Caco-2 (cell line): ENCODE data around the gene ADIPOR2. TPM values are rescaled to one million over a fixed set of nuclear protein-coding genes. Genes with fewer than 3 reads are reported as not detected.

Experiments
- BruUV-seq: library from RNA; stranded (reverse); fragments of 400-500 nt; replicated peaks from 2 replicates; lab custom pipeline; 2021; lab: Mats Ljungman, UMichigan
- CTCF ChIA-PET: fragments of 300-600 bp; sonication (Branson Sonifier 250); formaldehyde crosslinking; loops from one replicate; lab custom pipeline; 2022; ENCODE audit warnings: antibody characterized with exemption; lab: Charles Lee
- POLR2A ChIA-PET: fragments of 300-600 bp; sonication (Branson Sonifier 250); formaldehyde crosslinking; loops from one replicate; lab custom pipeline; 2022; ENCODE audit warnings: antibody characterized with exemption; lab: Charles Lee
- DNase-seq, 2 experiments: peaks; one replicate each; pipeline versions ENCODE4 v3.0.0 to v3.0.0-alpha.2; 2020 to 2022
- H3K27me3 ChIP-seq: replicated peaks from 2 replicates; pipeline ENCODE4 v1.6.0; 2011; ENCODE audit warnings: low read length; ENCODE audit not compliant: control insufficient read depth, insufficient read depth
- H3K36me3 ChIP-seq: 2 replicates; pipeline ENCODE4 v1.5.1; 2011; ENCODE audit warnings: low read length; ENCODE audit not compliant: control insufficient read depth, insufficient read depth
- H3K4me1 ChIP-seq: fragments of 250-450 bp; sonication (Bioruptor Pico); 2 replicates; pipeline ENCODE4 v1.5.1; 2020; ENCODE audit warnings: mild to moderate bottlenecking
- H3K4me3 ChIP-seq: 2 replicates; pipeline ENCODE4 v1.5.1; 2011; ENCODE audit warnings: low read depth, mild to moderate bottlenecking, control low read depth, low read length
- H3K9me3 ChIP-seq: fragments of 250-450 bp; sonication (Bioruptor Pico); 2 replicates; pipeline ENCODE4 v1.5.1; 2020; ENCODE audit warnings: mild to moderate bottlenecking, moderate library complexity
- H3K27ac Mint-ChIP-seq: one replicate; pipeline ENCODE4 v1.8.0; 2022; ENCODE audit warnings: mixed read lengths; ENCODE audit not compliant: unreplicated experiment
- H3K27me3 Mint-ChIP-seq: one replicate; pipeline ENCODE4 v1.8.0; 2022; ENCODE audit warnings: mixed read lengths; ENCODE audit not compliant: insufficient read depth, unreplicated experiment
- H3K36me3 Mint-ChIP-seq: one replicate; pipeline ENCODE4 v1.8.0; 2022; ENCODE audit warnings: mild to moderate bottlenecking, mixed read lengths; ENCODE audit not compliant: insufficient read depth, unreplicated experiment
- H3K4me1 Mint-ChIP-seq: one replicate; pipeline ENCODE4 v1.8.0; 2022; ENCODE audit warnings: low read depth, mixed read lengths; ENCODE audit not compliant: unreplicated experiment
- H3K4me3 Mint-ChIP-seq: one replicate; pipeline ENCODE4 v1.8.0; 2022; ENCODE audit warnings: mild to moderate bottlenecking, moderate library complexity, mixed read lengths; ENCODE audit not compliant: unreplicated experiment
- H3K9me3 Mint-ChIP-seq: one replicate; pipeline ENCODE4 v1.8.0; 2022; ENCODE audit warnings: mixed read lengths; ENCODE audit not compliant: unreplicated experiment
- CTCF ChIP-seq, 2 experiments: fragments of 200-600 bp in 1 of 2; IDR thresholded peaks; 1 replicate in 1 of 2; 2 replicates in 1 of 2; pipeline versions ENCODE4 v1.5.1 to v1.8.0; 2011 to 2022; ENCODE audit warnings: antibody characterized with exemption in 1 of 2, control low read depth in 1 of 2, inconsistent platforms in 1 of 2, low read depth in 1 of 2, low read length in 1 of 2, mild to moderate bottlenecking in 1 of 2, moderate library complexity in 1 of 2; ENCODE audit not compliant: insufficient read depth in 1 of 2, severe bottlenecking in 1 of 2, unreplicated experiment in 1 of 2
- intact Hi-C: fragments of 100-400 bp; cut with micrococcal nuclease; formaldehyde crosslinking; loops from one replicate; pipeline ENCODE4 v1.10.0; 2022; ENCODE audit not compliant: unreplicated experiment
- total RNA-seq: library from RNA; stranded (reverse); gene quantifications from 2 replicates; pipeline ENCODE4 v1.2.3, GENCODE V29; 2022

Gene ADIPOR2
- total RNA-seq, 1 experiment from 2014 or later: 119 TPM

DNA sequence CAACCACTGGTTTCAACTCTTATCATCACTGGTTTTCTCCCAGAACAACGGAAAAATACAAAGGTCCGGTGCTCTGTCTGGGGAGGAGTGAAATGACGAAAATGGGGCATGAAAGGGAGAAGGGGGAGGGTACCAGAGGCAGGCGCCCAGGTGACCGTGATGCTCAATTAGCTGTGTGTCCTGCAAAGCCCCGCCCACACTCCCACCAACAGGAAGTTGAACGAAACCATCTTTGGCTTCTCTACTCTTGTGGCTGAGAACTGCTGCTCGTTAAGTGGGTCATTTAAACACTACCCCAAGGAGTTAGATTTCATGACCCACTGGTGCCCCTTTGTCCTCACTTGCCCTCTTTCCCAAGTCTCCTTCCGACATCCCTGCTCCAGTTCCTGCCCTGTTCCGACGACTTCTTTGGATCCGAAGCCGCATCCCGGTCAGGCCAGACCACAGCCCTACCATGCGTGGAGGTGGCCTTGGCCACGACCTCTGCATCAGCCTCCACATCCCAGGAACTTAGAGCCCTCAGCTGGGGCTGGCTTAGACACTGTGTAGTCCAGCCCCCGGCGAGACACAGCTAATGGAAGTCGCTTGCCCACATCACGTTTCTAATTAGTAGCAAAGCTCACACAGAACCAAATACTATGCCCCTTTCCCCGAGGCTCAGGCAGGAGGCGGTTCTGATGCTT lies 118.1 kb downstream of the ADIPOR2 start:
- BruUV-seq: no TSS peak
- no peak overlapping the region for H3K4me3 Mint-ChIP-seq
- no peaks in the 10 kb centered on the region for H3K36me3 ChIP-seq
- no peak overlapping the region for H3K27ac Mint-ChIP-seq
- H3K36me3 Mint-ChIP-seq: no peaks in the 10 kb centered on the region
- no peaks in the 10 kb centered on the region for H3K27me3 ChIP-seq
- no peaks in the 10 kb centered on the region for H3K9me3 Mint-ChIP-seq
- ChIA-PET POLR2A (no interaction called here), CTCF (interaction anchor here (1.7 kb wide), 1 partner anchor 156 kb away, joined by 3 read pairs; no protein-coding TSS in a partner anchor)
- peaks cover 20% of the 10 kb centered on the region for H3K4me1 ChIP-seq
- no peak for TF ChIP-seq CTCF (IDR thresholded peaks at IDR 0.05; ENCODE audit: insufficient read depth in 1 of 2, low read depth in 1 of 2, low read length in 1 of 2, severe bottlenecking in 1 of 2, unreplicated experiment in 1 of 2)
- no peaks in the 10 kb centered on the region for H3K9me3 ChIP-seq
- H3K27me3 Mint-ChIP-seq: no peaks in the 10 kb centered on the region
- intact Hi-C loops: no loop called here
- peaks cover 14% of the 10 kb centered on the region for H3K4me1 Mint-ChIP-seq
- DNase-seq: no peak
- H3K4me3 ChIP-seq: no peak overlapping the region

DNA sequence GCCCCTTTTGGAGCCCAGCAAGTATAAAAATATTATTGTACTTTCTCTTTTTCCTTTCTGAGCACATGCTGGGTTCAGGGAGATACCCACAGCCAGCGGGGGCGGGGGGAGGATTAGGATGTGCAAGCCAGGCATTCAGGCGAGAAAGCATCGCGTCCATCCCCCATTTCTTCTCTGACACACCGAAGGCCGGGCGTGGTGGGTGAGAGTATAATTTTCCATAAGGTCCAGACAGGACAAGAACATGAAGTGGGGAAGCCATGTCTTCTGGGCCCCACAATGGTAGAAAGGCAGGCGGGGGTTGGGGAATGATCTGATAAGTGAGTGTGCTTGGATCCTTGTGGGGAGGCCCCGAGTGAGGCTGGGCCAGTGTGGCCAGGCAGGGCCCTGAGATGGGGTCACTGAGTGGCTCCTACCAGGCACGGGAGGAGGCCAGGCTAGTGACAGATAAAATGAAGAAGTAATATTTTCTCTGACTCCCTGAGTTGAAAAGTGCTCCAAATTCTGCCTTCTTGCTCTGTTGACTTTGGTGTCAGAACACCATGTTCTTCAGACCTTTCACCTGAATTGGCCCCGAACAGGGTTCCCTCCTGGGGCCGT lies 118.8 kb downstream of the ADIPOR2 start:
- POLR2A ChIA-PET: interaction anchor here (0.5 kb wide), 1 partner anchor 83 kb away, joined by 3 read pairs; no protein-coding TSS in a partner anchor
- intact Hi-C loops: no loop called here
- DNase-seq: no peak
- Histone ChIP-seq H3K27me3 (no peaks in the 10 kb centered on the region), H3K9me3 (no peaks in the 10 kb centered on the region), H3K36me3 (no peaks in the 10 kb centered on the region), H3K4me3 (no peak overlapping the region), H3K4me1 (peaks cover 15% of the 10 kb centered on the region)
- Mint-ChIP-seq H3K4me3 (no peak overlapping the region), H3K27ac (no peak overlapping the region), H3K9me3 (no peaks in the 10 kb centered on the region), H3K27me3 (no peaks in the 10 kb centered on the region), H3K36me3 (no peaks in the 10 kb centered on the region), H3K4me1 (peaks cover 8% of the 10 kb centered on the region)
- no TSS peak for BruUV-seq
- no peak for TF ChIP-seq CTCF (IDR thresholded peaks at IDR 0.05; ENCODE audit: insufficient read depth in 1 of 2, low read depth in 1 of 2, low read length in 1 of 2, severe bottlenecking in 1 of 2, unreplicated experiment in 1 of 2)
- CTCF ChIA-PET: interaction anchor here (0.9 to 1.7 kb wide), 2 partner anchors 130 to 156 kb away, joined by 3 read pairs; no protein-coding TSS in a partner anchor

DNA sequence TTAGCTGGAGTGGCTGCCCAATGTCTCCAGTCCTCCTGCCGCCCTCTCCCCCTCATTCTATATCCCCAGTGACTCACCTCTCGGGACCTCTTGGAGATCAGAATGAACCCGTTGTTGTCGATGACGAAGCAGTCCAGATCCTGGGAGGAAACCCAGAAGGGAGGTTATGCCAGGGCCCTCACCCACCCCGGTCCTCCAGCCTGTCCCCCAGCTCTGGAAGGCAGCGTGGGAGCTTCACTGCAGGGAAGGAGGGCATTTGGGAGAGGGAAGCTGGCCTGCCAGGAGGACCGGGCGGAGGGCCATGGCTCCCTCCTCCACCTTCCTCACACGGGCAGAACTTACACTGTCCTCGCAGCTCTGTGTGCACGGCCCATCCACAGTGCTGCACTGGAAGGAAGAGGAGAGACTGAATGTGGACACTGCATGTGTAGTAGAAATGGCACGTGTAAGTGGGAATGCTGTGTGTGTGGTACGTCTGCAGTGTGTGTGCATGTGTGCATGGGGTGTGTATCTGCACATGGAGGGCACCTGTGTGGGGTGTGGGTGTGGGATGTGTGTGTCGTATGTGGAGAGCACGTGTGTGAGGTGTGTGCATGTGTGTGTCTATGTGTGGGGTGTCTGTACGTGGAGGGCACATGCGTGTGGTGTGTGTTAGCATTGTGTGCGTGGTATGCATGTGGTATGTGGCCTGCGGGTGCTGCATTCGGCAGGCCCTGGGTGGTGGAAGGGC lies 119.5 kb downstream of the ADIPOR2 start:
- peaks cover 14% of the 10 kb centered on the region for H3K4me1 ChIP-seq
- H3K27ac Mint-ChIP-seq: no peak overlapping the region
- CTCF ChIA-PET: interaction anchor here (0.9 kb wide), 1 partner anchor 130 kb away, joined by 3 read pairs; no protein-coding TSS in a partner anchor

More for the DNA sequence above, 119.5 kb downstream of the ADIPOR2 start:
- Histone ChIP-seq H3K36me3 (no peaks in the 10 kb centered on the region), H3K9me3 (no peaks in the 10 kb centered on the region), H3K4me3 (no peak overlapping the region), H3K27me3 (no peaks in the 10 kb centered on the region)
- no peaks in the 10 kb centered on the region for H3K9me3 Mint-ChIP-seq
- no TSS peak for BruUV-seq
- DNase-seq: no peak
- intact Hi-C loops: no loop called here
- peaks cover 6% of the 10 kb centered on the region for H3K4me1 Mint-ChIP-seq
- no peak for TF ChIP-seq CTCF (IDR thresholded peaks at IDR 0.05; ENCODE audit: insufficient read depth in 1 of 2, low read depth in 1 of 2, low read length in 1 of 2, severe bottlenecking in 1 of 2, unreplicated experiment in 1 of 2)
- no peaks in the 10 kb centered on the region for H3K36me3 Mint-ChIP-seq
- POLR2A ChIA-PET: interaction anchor here (0.5 kb wide), 1 partner anchor 82 kb away, joined by 3 read pairs; no protein-coding TSS in a partner anchor
- H3K27me3 Mint-ChIP-seq: no peaks in the 10 kb centered on the region
- H3K4me3 Mint-ChIP-seq: no peak overlapping the region
